ENCODE measurements around the gene TMEM35A. TPM values are rescaled to one million over a fixed set of nuclear protein-coding genes. Genes with fewer than 3 reads are reported as not detected.

TMEM35A gene
- polyA plus RNA-seq (2012; ENCODE audit: insufficient read length, low read depth), result 0.16 TPM

- TF ChIP-seq FOXP2 (optimal IDR thresholded peaks at IDR 0.05; ENCODE audit: borderline replicate concordance, extremely low read depth, extremely low read length, insufficient read depth), result no peak
Measured at GRCh38 chrX:101078716-101079598, at the start of gene TMEM35A. Gene TMEM35A (plus strand): TSS chrX:101078879. CDS start chrX:101079003, 124 bp downstream.

GRCh38 chrX:101029665-101030064 lies 49.0 kb upstream of the TMEM35A start:
- TF ChIP-seq SIN3A (IDR thresholded peaks at IDR 0.05; ENCODE audit: borderline replicate concordance, insufficient read depth, low read length) (no peak), TAF1 (IDR thresholded peaks at IDR 0.05; ENCODE audit: borderline replicate concordance, insufficient read depth, low read length) (no peak), POLR2AphosphoS5 (IDR thresholded peaks at IDR 0.05; ENCODE audit: low read depth, low read length) (no peak), REST (IDR thresholded peaks at IDR 0.05; ENCODE audit: insufficient read depth in 1 of 2, low read depth in 2 of 2, low read length in 2 of 2) (no peak), FOXP2 (optimal IDR thresholded peaks at IDR 0.05; ENCODE audit: borderline replicate concordance, extremely low read depth, extremely low read length, insufficient read depth) (no peak)

GRCh38 chrX:101037231-101037630 lies 41.4 kb upstream of the TMEM35A start:
- TF ChIP-seq POLR2AphosphoS5 (IDR thresholded peaks at IDR 0.05; ENCODE audit: low read depth, low read length), result no peak
- TF ChIP-seq REST (IDR thresholded peaks at IDR 0.05; ENCODE audit: insufficient read depth in 1 of 2, low read depth in 2 of 2, low read length in 2 of 2), result no peak
- no peak for TF ChIP-seq TAF1 (IDR thresholded peaks at IDR 0.05; ENCODE audit: borderline replicate concordance, insufficient read depth, low read length)
- no peak for TF ChIP-seq SIN3A (IDR thresholded peaks at IDR 0.05; ENCODE audit: borderline replicate concordance, insufficient read depth, low read length)
- no peak for TF ChIP-seq FOXP2 (optimal IDR thresholded peaks at IDR 0.05; ENCODE audit: borderline replicate concordance, extremely low read depth, extremely low read length, insufficient read depth)

GRCh38 chrX:101040197-101040596 lies 38.5 kb upstream of the TMEM35A start:
- TF ChIP-seq TAF1 (IDR thresholded peaks at IDR 0.05; ENCODE audit: borderline replicate concordance, insufficient read depth, low read length), result no peak
- TF ChIP-seq SIN3A (IDR thresholded peaks at IDR 0.05; ENCODE audit: borderline replicate concordance, insufficient read depth, low read length), result no peak
- TF ChIP-seq FOXP2 (optimal IDR thresholded peaks at IDR 0.05; ENCODE audit: borderline replicate concordance, extremely low read depth, extremely low read length, insufficient read depth), result no peak
- TF ChIP-seq POLR2AphosphoS5 (IDR thresholded peaks at IDR 0.05; ENCODE audit: low read depth, low read length), result no peak
- no peak for TF ChIP-seq REST (IDR thresholded peaks at IDR 0.05; ENCODE audit: insufficient read depth in 1 of 2, low read depth in 2 of 2, low read length in 2 of 2)

- TF ChIP-seq REST (IDR thresholded peaks at IDR 0.05; ENCODE audit: insufficient read depth in 1 of 2, low read depth in 2 of 2, low read length in 2 of 2) (no peak), POLR2AphosphoS5 (IDR thresholded peaks at IDR 0.05; ENCODE audit: low read depth, low read length) (no peak), FOXP2 (optimal IDR thresholded peaks at IDR 0.05; ENCODE audit: borderline replicate concordance, extremely low read depth, extremely low read length, insufficient read depth) (no peak), SIN3A (IDR thresholded peaks at IDR 0.05; ENCODE audit: borderline replicate concordance, insufficient read depth, low read length) (no peak), TAF1 (IDR thresholded peaks at IDR 0.05; ENCODE audit: borderline replicate concordance, insufficient read depth, low read length) (no peak)
Measured at GRCh38 chrX:101051153-101051548, 27.5 kb upstream of the TMEM35A start.

Data from PFSK-1 (cell line).